ENCODE data around the gene TMEM178B.

TMEM178B gene

GRCh38 chr7:141409801-141410329 lies 336.0 kb downstream of the TMEM178B start:
- TF ChIP-seq POLR2AphosphoS5 (IDR thresholded peaks at IDR 0.05; ENCODE audit: low read depth, low read length), result no peak
- TF ChIP-seq FOXP2 (optimal IDR thresholded peaks at IDR 0.05; ENCODE audit: borderline replicate concordance, extremely low read depth, extremely low read length, insufficient read depth), result no peak
- TF ChIP-seq TAF1 (IDR thresholded peaks at IDR 0.05; ENCODE audit: borderline replicate concordance, insufficient read depth, low read length), result no peak
- no peak for TF ChIP-seq SIN3A (IDR thresholded peaks at IDR 0.05; ENCODE audit: borderline replicate concordance, insufficient read depth, low read length)
- no peak for TF ChIP-seq REST (IDR thresholded peaks at IDR 0.05; ENCODE audit: insufficient read depth in 1 of 2, low read depth in 2 of 2, low read length in 2 of 2)

GRCh38 chr7:141410353-141411000 lies 336.6 kb downstream of the TMEM178B start:
- TF ChIP-seq POLR2AphosphoS5 (IDR thresholded peaks at IDR 0.05; ENCODE audit: low read depth, low read length) (no peak), FOXP2 (optimal IDR thresholded peaks at IDR 0.05; ENCODE audit: borderline replicate concordance, extremely low read depth, extremely low read length, insufficient read depth) (no peak), REST (IDR thresholded peaks at IDR 0.05; ENCODE audit: insufficient read depth in 1 of 2, low read depth in 2 of 2, low read length in 2 of 2) (no peak), SIN3A (IDR thresholded peaks at IDR 0.05; ENCODE audit: borderline replicate concordance, insufficient read depth, low read length) (no peak), TAF1 (IDR thresholded peaks at IDR 0.05; ENCODE audit: borderline replicate concordance, insufficient read depth, low read length) (no peak)

- no peak for TF ChIP-seq FOXP2 (optimal IDR thresholded peaks at IDR 0.05; ENCODE audit: borderline replicate concordance, extremely low read depth, extremely low read length, insufficient read depth)
- TF ChIP-seq POLR2AphosphoS5 (IDR thresholded peaks at IDR 0.05; ENCODE audit: low read depth, low read length), result no peak
- TF ChIP-seq TAF1 (IDR thresholded peaks at IDR 0.05; ENCODE audit: borderline replicate concordance, insufficient read depth, low read length), result no peak
- TF ChIP-seq REST (IDR thresholded peaks at IDR 0.05; ENCODE audit: insufficient read depth in 1 of 2, low read depth in 2 of 2, low read length in 2 of 2), result no peak
- TF ChIP-seq SIN3A (IDR thresholded peaks at IDR 0.05; ENCODE audit: borderline replicate concordance, insufficient read depth, low read length), result no peak
Measured at GRCh38 chr7:141411133-141411532, 337.3 kb downstream of the TMEM178B start.

- TF ChIP-seq TAF1 (IDR thresholded peaks at IDR 0.05; ENCODE audit: borderline replicate concordance, insufficient read depth, low read length), result no peak
Measured at GRCh38 chr7:141415999-141416398, 342.1 kb downstream of the TMEM178B start.

GRCh38 chr7:141416650-141417270 lies 342.9 kb downstream of the TMEM178B start:
- TF ChIP-seq FOXP2 (optimal IDR thresholded peaks at IDR 0.05; ENCODE audit: borderline replicate concordance, extremely low read depth, extremely low read length, insufficient read depth), result no peak
- TF ChIP-seq POLR2AphosphoS5 (IDR thresholded peaks at IDR 0.05; ENCODE audit: low read depth, low read length), result no peak
- TF ChIP-seq TAF1 (IDR thresholded peaks at IDR 0.05; ENCODE audit: borderline replicate concordance, insufficient read depth, low read length), result no peak
- TF ChIP-seq REST (IDR thresholded peaks at IDR 0.05; ENCODE audit: insufficient read depth in 1 of 2, low read depth in 2 of 2, low read length in 2 of 2), result no peak
- TF ChIP-seq SIN3A (IDR thresholded peaks at IDR 0.05; ENCODE audit: borderline replicate concordance, insufficient read depth, low read length), result no peak

Measured in PFSK-1 (cell line).